Lower leg skin (tissue), 4 donors: Measurements from ENCODE around the gene RHBDL1. TPM values are rescaled to one million over a fixed set of nuclear protein-coding genes. Genes with fewer than 3 reads are reported as not detected.

Experiments used
- DNase-seq, 2 donors: peaks; one replicate each; pipeline ENCODE4 v3.0.0-alpha.2; 2019; ENCODE audit warnings: low spot score in 2 of 2
- H3K4me3 ChIP-seq: fragments of 200-600 bp; sonication (generic); 2 replicates; pipeline ENCODE4 v1.5.1; 2017; ENCODE audit warnings: mild to moderate bottlenecking, low read depth; ENCODE audit not compliant: poor library complexity, severe bottlenecking
- POLR2A ChIP-seq, 2 donors: fragments of 450-650 bp; IDR thresholded peaks; one replicate each; pipeline ENCODE4 v1.6.1; 2016 to 2017; ENCODE audit warnings: antibody characterized with exemption in 2 of 2, mild to moderate bottlenecking in 1 of 2, moderate library complexity in 1 of 2
- WGBS, 2 donors: methylation state at CpG; one replicate each; pipeline ENCODE4 v1.1.5; 2018; 5-methylcytosine and 5-hydroxymethylcytosine counted together
- intact Hi-C: fragments of 100-400 bp; cut with DNase I; formaldehyde crosslinking; loops from one replicate; pipeline ENCODE4 v1.15.0; 2023; ENCODE audit warnings: low total_unique reads
- total RNA-seq, 4 donors: library from RNA; depleted of rRNA; stranded (reverse); fragments of >200 nt; gene quantifications; one replicate each; pipeline ENCODE4 v1.1.0, GENCODE V29; 2016
- TF ChIP-seq, protein P1 (sequence below), 3 donors: fragments of 450-650 bp; IDR thresholded peaks; one replicate each; pipeline ENCODE4 v1.5.1; 2016; ENCODE audit warnings: antibody characterized with exemption in 3 of 3, mild to moderate bottlenecking in 3 of 3, moderate library complexity in 2 of 3

Gene RHBDL1
- total RNA-seq, 4 donors from 2014 or later, result 1.4 to 5.3 (median 2.6) TPM

DNA sequence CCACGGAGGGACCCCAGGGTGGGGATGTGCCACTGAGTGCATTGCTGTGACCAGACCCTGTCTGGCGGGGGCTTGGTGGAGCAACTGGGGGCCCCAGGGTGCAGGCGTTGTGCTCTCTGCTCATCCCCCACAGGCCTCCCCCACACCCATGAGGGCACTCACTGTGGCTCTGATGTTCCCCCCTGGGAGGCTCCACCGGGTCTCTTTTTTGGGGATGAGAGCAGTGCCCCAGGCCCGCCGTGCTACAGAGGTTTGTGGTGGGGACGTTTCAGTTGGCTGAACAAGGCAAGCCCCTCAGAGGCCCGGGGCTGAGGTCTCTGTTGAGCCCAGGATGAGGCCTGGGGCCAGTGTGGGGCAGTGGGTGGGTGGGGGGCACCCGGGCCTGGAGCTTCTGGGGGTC is 48.2 kb downstream of the RHBDL1 start:
- 79 to 80% methylated on average over 9 of the region's 9 CpGs for WGBS, 2 donors
- intact Hi-C loops, result no loop called here
- no peak for DNase-seq
- TF ChIP-seq, protein P1, sequence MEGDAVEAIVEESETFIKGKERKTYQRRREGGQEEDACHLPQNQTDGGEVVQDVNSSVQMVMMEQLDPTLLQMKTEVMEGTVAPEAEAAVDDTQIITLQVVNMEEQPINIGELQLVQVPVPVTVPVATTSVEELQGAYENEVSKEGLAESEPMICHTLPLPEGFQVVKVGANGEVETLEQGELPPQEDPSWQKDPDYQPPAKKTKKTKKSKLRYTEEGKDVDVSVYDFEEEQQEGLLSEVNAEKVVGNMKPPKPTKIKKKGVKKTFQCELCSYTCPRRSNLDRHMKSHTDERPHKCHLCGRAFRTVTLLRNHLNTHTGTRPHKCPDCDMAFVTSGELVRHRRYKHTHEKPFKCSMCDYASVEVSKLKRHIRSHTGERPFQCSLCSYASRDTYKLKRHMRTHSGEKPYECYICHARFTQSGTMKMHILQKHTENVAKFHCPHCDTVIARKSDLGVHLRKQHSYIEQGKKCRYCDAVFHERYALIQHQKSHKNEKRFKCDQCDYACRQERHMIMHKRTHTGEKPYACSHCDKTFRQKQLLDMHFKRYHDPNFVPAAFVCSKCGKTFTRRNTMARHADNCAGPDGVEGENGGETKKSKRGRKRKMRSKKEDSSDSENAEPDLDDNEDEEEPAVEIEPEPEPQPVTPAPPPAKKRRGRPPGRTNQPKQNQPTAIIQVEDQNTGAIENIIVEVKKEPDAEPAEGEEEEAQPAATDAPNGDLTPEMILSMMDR (IDR thresholded peaks at IDR 0.05), result no peak
- no peak for TF ChIP-seq POLR2A (IDR thresholded peaks at IDR 0.05)
- H3K4me3 ChIP-seq, result no peak overlapping the region

DNA sequence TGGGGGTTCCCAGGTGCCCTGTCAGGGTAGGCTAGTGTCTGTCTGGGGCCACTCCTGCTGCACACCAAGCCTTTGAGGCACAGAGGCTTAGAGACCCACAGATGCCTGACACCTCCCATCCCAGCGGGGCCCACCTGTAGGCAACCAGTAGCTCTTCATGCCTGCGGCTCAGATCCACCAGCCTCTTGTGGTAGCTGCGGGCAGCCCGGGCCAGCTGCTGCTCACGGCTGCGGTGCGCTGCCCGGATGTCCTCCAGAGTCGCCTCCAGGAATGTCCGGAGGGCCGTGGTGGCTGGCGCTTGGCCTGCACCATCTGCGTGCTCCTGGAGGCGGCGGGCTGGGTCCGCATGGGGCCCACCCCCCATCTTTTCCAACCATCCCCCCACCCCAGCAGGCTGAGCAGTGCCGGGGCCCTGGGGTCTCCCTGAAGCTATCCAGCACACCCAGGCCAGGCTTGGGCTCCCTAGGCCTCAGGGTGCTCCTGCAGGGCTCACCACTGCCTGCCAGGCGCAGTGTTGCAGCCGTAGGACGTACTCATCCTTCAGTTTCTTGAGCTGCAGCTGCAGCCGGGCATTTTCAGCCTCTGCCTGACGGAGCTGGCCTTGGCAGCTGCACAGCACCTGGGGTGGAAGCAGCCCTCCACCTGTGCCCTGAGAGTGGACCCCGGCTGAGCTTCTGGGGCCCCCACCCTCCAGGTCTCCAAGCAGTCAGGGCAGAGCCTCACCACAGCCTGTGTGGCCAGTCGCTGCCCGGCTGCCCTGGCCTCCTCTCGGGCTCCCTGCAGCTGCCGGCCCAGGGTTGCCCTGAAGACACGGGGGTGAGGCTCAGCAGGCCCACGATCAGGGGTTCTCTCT is 48.9 kb downstream of the RHBDL1 start:
- H3K4me3 ChIP-seq, result no peak overlapping the region
- TF ChIP-seq, protein P1 (IDR thresholded peaks at IDR 0.05), result no peak
- TF ChIP-seq POLR2A (IDR thresholded peaks at IDR 0.05), result no peak
- DNase-seq, result no peak
- intact Hi-C loops, result no loop called here
- WGBS, 2 donors, result 52 to 80% methylated on average over 1 to 17 of the region's 29 CpGs

DNA sequence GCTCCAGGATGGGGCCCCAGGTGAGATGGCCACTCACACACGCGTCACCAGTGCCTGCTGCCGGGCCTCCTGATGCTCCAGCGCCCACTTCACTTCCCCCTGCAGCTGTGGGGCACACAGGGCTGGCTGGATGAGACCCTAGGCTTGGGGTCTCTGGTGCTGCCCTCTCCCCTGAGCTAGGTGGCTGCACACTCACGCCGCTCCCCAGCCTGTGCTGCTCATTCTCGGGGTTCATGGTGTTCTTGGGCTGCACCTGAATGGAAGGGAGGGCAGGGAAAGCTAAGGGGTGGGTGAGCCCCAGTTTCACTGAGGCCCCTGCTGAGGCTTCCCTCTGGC is 49.5 kb downstream of the RHBDL1 start:
- no peak overlapping the region for H3K4me3 ChIP-seq
- WGBS, 2 donors, result 62 to 72% methylated on average over 7 of the region's 7 CpGs
- TF ChIP-seq, protein P1 (IDR thresholded peaks at IDR 0.05), result no peak
- TF ChIP-seq POLR2A (IDR thresholded peaks at IDR 0.05), result no peak
- no peak for DNase-seq
- intact Hi-C loops, result no loop called here

DNA sequence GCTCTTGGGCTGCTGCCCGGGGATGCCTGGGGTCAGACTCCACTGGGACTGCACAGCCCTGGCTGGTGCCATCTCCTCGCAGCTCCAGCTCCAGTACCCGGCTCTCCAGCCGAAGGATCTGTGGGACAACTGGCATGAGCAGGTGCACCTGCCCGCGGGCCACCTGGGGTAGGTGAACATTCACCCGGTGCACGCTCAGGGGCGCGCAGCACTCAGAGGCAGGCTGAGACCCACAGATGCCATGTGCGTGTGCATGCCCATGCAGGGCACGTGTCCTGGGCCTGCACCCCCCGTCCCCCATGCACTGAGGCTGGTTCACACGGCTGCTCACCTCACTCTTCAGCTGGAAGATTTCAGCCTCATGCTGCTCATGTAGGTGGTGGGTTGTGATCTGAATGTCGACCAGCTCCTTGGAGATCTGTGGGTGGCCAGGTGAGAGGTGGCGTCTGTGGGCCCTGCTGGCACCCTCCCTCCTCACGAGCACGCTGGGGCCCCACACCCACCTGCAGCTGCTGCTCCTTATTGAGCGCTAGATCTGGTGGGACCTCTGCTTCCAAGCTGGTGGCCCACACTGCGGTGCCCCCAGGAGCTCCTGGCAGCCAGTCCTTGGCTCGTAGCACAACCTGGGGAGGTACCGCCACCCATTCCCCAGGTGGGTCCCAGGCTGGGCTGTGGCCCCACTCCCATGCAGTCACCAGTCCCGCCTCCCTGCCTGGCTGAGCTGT is 50.2 kb downstream of the RHBDL1 start:
- TF ChIP-seq POLR2A (IDR thresholded peaks at IDR 0.05), result no peak
- TF ChIP-seq, protein P1 (IDR thresholded peaks at IDR 0.05), result no peak
- WGBS, 2 donors, result 52 to 57% methylated on average over 13 to 14 of the region's 23 CpGs
- DNase-seq, result no peak
- intact Hi-C loops, result no loop called here
- no peak overlapping the region for H3K4me3 ChIP-seq

DNA sequence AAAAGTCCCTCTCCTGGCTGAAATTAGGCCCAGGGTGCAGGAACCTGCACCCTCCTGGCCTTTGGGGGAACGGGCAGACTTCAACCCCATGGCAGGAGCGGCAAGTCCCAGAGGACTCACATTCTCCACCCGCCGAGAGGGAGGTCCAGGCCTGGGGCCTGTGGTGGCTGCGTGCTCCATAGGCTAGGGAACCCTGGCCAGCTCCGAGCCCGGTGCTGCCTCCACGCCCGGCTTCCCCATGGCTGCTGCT is 50.6 kb downstream of the RHBDL1 start:
- no peak overlapping the region for H3K4me3 ChIP-seq
- no peak for TF ChIP-seq POLR2A (IDR thresholded peaks at IDR 0.05)
- TF ChIP-seq, protein P1 (IDR thresholded peaks at IDR 0.05), result no peak
- 14% methylated on average over 2 of the region's 9 CpGs; no CpG with 5 or more reads in 1 of the 2 donors for WGBS, 2 donors
- intact Hi-C loops, result no loop called here
- no peak for DNase-seq
